Ishikawa (cell line): ENCODE results near the gene FAM83F.

ENCODE experiments used
- EP300 ChIP-seq: IDR thresholded peaks from 2 replicates; pipeline ENCODE4 v1.6.1; 2012; ENCODE audit warnings: borderline replicate concordance
- NFIC ChIP-seq: IDR thresholded peaks from 2 replicates; pipeline ENCODE4 v1.6.1; 2012
- REST ChIP-seq: IDR thresholded peaks from 2 replicates; pipeline ENCODE4 v1.6.1; 2012; ENCODE audit warnings: low read depth, mild to moderate bottlenecking
- TAF1 ChIP-seq: IDR thresholded peaks from 2 replicates; pipeline ENCODE4 v1.6.1; 2012; ENCODE audit warnings: low read depth, mild to moderate bottlenecking
- USF1 ChIP-seq: IDR thresholded peaks from 2 replicates; pipeline ENCODE4 v1.6.1; 2012
- YY1 ChIP-seq: IDR thresholded peaks from 2 replicates; pipeline ENCODE4 v1.6.1; 2012; ENCODE audit warnings: low read depth
- ZBTB7A ChIP-seq: IDR thresholded peaks from 2 replicates; pipeline ENCODE4 v1.6.1; 2012; ENCODE audit warnings: low read depth

GRCh38 chr22:39955675-39956074 lies 39.1 kb upstream of the FAM83F start:
- TF ChIP-seq EP300 (no peak), NFIC (no peak), USF1 (no peak), REST (no peak), ZBTB7A (no peak), TAF1 (no peak), YY1 (no peak)
